Right cardiac atrium (tissue), 5 donors: Measurements from ENCODE around the gene HLA-DPA1. TPM values are rescaled to one million over a fixed set of nuclear protein-coding genes. Genes with fewer than 3 reads are reported as not detected.
A peak's percentile ranks its signal among the peaks of the same experiment; 100 is the strongest.

Experiments used
- ATAC-seq, 2 donors: fragments of 200-7000 bp; cut with Tn5 transposase; one replicate each; pipeline versions ENCODE4 v1.8.0 to v1.9.1; 2020; ENCODE audit warnings: moderate library complexity in 2 of 2, mild to moderate bottlenecking in 1 of 2
- DNase-seq, 3 donors: peaks; one replicate each; pipeline ENCODE4 v3.0.0-alpha.2; 2020
- H3K27ac ChIP-seq: one replicate; pipeline ENCODE4 v1.5.1; 2013; ENCODE audit warnings: mild to moderate bottlenecking, low read length, control low read depth, moderate library complexity
- H3K27me3 ChIP-seq: one replicate; pipeline ENCODE4 v1.6.1; 2013; ENCODE audit not compliant: control insufficient read depth, insufficient read depth
- H3K4me1 ChIP-seq: one replicate; pipeline ENCODE4 v1.6.1; 2013; ENCODE audit warnings: low read length; ENCODE audit not compliant: control insufficient read depth, insufficient read depth
- H3K4me3 ChIP-seq: one replicate; pipeline ENCODE4 v1.5.1; 2013; ENCODE audit warnings: low read length, control low read depth
- H3K9me3 ChIP-seq: one replicate; pipeline ENCODE4 v1.6.1; 2013; ENCODE audit warnings: low read length; ENCODE audit not compliant: control insufficient read depth
- WGBS: extraction: QIAGEN DNeasy Blood & Tissue Kit; methylation state at CpG from one replicate; pipeline ENCODE4 v1.1.7; 2013; 5-methylcytosine and 5-hydroxymethylcytosine counted together
- intact Hi-C, 4 donors: fragments of 100-400 bp; cut with DNase I; formaldehyde crosslinking; loops; one replicate each; pipeline versions ENCODE4 v1.11.0 to v1.14.0; 2022 to 2023
- polyA plus RNA-seq: library from polyadenylated mRNA; stranded (reverse); fragments of 200-250 nt; gene quantifications from one replicate; pipeline ENCODE4 v1.2.3, GENCODE V29; 2013
- total RNA-seq, 4 donors: library from RNA; stranded (reverse); fragmentation: NEBNext Ultra II Directional; extraction: Animal tissue kit (Norgen Biotek cat#: 25700); gene quantifications; one replicate each; pipeline ENCODE4 v1.2.1, GENCODE V29; 2021
- donor health status: healthy with polysubstance abuse.
- donor health status: DM: no; HTN: yes; CAD: no.
- donor health status: DM: no; HTN: no; CAD: no.
- donor health status: DM: no; HTN: yes; CAD: no; lungs with severe emphysema.
- donor health status: DM: yes; HTN: yes; CAD: no.

The HLA-DPA1 gene
- total and polyA plus RNA-seq, 5 donors, result 31.1 to 58.6 (median 53.9) TPM

GRCh38 chr6:33014841-33015634 is 58.4 kb downstream of the HLA-DPA1 start:
- H3K4me1 ChIP-seq, result peaks cover 8% of the 10 kb centered on the region
- 7% methylated on average over 6 of the region's 6 CpGs for WGBS
- DNase-seq, result no peak
- H3K4me3 ChIP-seq, result no peak overlapping the region
- ATAC-seq, result peak; percentile 51 to 53
- H3K27me3 ChIP-seq, result no peaks in the 10 kb centered on the region
- intact Hi-C loops, result loop anchor here (5.0 to 10.0 kb wide), 6 partner anchors 67 to 232 kb away; no protein-coding TSS in a partner anchor
- H3K27ac ChIP-seq, result peak overlapping the region; percentile 14
- H3K9me3 ChIP-seq, result no peaks in the 10 kb centered on the region

Other genes with a start within 250 kb of the HLA-DPA1 start
- 10 to 100 TPM; 17.0 to 23.3 (median 20.4) TPM for gene TAP2, start 234.9 kb downstream of the HLA-DPA1 start, total RNA-seq
- gene TAP2, start 234.9 kb downstream of the HLA-DPA1 start, polyA plus RNA-seq, result 11.2 TPM
- gene PSMB8, start 229.6 kb downstream of the HLA-DPA1 start, total RNA-seq, result 10 to 100 TPM; 14.8 to 28.4 (median 18.8) TPM
- 23.0 TPM for gene PSMB8, start 229.6 kb downstream of the HLA-DPA1 start, polyA plus RNA-seq
- 10 to 100 TPM; 15.7 to 25.0 (median 18.6) TPM for gene TAP1, start 219.9 kb downstream of the HLA-DPA1 start, total RNA-seq
- gene TAP1, start 219.9 kb downstream of the HLA-DPA1 start, polyA plus RNA-seq, result 20.1 TPM
- gene PSMB9, start 219.5 kb downstream of the HLA-DPA1 start, total RNA-seq, result 10 to 100 TPM in 3 of 4 donors, 1 to 10 TPM in 1; 8.2 to 22.7 (median 14.7) TPM
- 17.1 TPM for gene PSMB9, start 219.5 kb downstream of the HLA-DPA1 start, polyA plus RNA-seq
- 10 to 100 TPM in 3 of 4 donors, 1 to 10 TPM in 1; 8.5 to 15.7 (median 12.4) TPM for gene HLA-DMB, start 132.6 kb downstream of the HLA-DPA1 start, total RNA-seq
- 6.0 TPM for gene HLA-DMB, start 132.6 kb downstream of the HLA-DPA1 start, polyA plus RNA-seq
- gene HLA-DMA, start 120.6 kb downstream of the HLA-DPA1 start, total RNA-seq, result 10 to 100 TPM; 16.2 to 26.6 (median 17.3) TPM
- 20.9 TPM for gene HLA-DMA, start 120.6 kb downstream of the HLA-DPA1 start, polyA plus RNA-seq
- gene BRD2, start 105.1 kb downstream of the HLA-DPA1 start, total RNA-seq, result 100 to 1,000 TPM in 1 of 4 donors, 10 to 100 TPM in 3; 82.6 to 100 (median 86.9) TPM
- gene BRD2, start 105.1 kb downstream of the HLA-DPA1 start, polyA plus RNA-seq, result 73.1 TPM
- 1 to 10 TPM; 1.3 to 2.3 (median 1.8) TPM for gene HLA-DOA, start 64.1 kb downstream of the HLA-DPA1 start, total RNA-seq
- gene HLA-DOA, start 64.1 kb downstream of the HLA-DPA1 start, polyA plus RNA-seq, result 1.2 TPM
- gene HLA-DPB1, start 2.3 kb upstream of the HLA-DPA1 start, total RNA-seq, result 10 to 100 TPM; 46.2 to 71.0 (median 57.4) TPM
- gene HLA-DPB1, start 2.3 kb upstream of the HLA-DPA1 start, polyA plus RNA-seq, result 35.9 TPM
- gene COL11A2, start 118.8 kb upstream of the HLA-DPA1 start, total RNA-seq, result 1 to 10 TPM; 1.5 to 4.0 (median 2.3) TPM
- 3.7 TPM for gene COL11A2, start 118.8 kb upstream of the HLA-DPA1 start, polyA plus RNA-seq
- 10 to 100 TPM; 32.8 to 44.8 (median 35.0) TPM for gene RXRB, start 127.0 kb upstream of the HLA-DPA1 start, total RNA-seq
- gene RXRB, start 127.0 kb upstream of the HLA-DPA1 start, polyA plus RNA-seq, result 31.7 TPM
- 100 to 1,000 TPM in 1 of 4 donors, 10 to 100 TPM in 3; 59.0 to 124 (median 81.6) TPM for gene SLC39A7, start 127.2 kb upstream of the HLA-DPA1 start, total RNA-seq
- gene SLC39A7, start 127.2 kb upstream of the HLA-DPA1 start, polyA plus RNA-seq, result 78.6 TPM
- 10 to 100 TPM; 16.9 to 20.2 (median 19.1) TPM for gene HSD17B8, start 131.0 kb upstream of the HLA-DPA1 start, total RNA-seq
- 16.9 TPM for gene HSD17B8, start 131.0 kb upstream of the HLA-DPA1 start, polyA plus RNA-seq
- gene RING1, start 134.9 kb upstream of the HLA-DPA1 start, total RNA-seq, result 10 to 100 TPM; 30.4 to 38.2 (median 34.4) TPM
- 33.7 TPM for gene RING1, start 134.9 kb upstream of the HLA-DPA1 start, polyA plus RNA-seq
- 10 to 100 TPM; 31.1 to 39.1 (median 35.8) TPM for gene VPS52, start 198.2 kb upstream of the HLA-DPA1 start, total RNA-seq
- gene VPS52, start 198.2 kb upstream of the HLA-DPA1 start, polyA plus RNA-seq, result 34.6 TPM
- 1,000 to 10,000 TPM; 1,042 to 1,240 (median 1,130) TPM for gene RPS18, start 198.4 kb upstream of the HLA-DPA1 start, total RNA-seq
- 1,903 TPM for gene RPS18, start 198.4 kb upstream of the HLA-DPA1 start, polyA plus RNA-seq
- 10 to 100 TPM in 2 of 4 donors, 1 to 10 TPM in 2; 9.7 to 10.2 (median 9.9) TPM for gene B3GALT4, start 203.5 kb upstream of the HLA-DPA1 start, total RNA-seq
- 11.0 TPM for gene B3GALT4, start 203.5 kb upstream of the HLA-DPA1 start, polyA plus RNA-seq
- 10 to 100 TPM; 16.3 to 31.1 (median 18.5) TPM for gene WDR46, start 215.6 kb upstream of the HLA-DPA1 start, total RNA-seq
- 15.5 TPM for gene WDR46, start 215.6 kb upstream of the HLA-DPA1 start, polyA plus RNA-seq
- 10 to 100 TPM; 44.4 to 60.0 (median 50.1) TPM for gene PFDN6, start 216.0 kb upstream of the HLA-DPA1 start, total RNA-seq
- 143 TPM for gene PFDN6, start 216.0 kb upstream of the HLA-DPA1 start, polyA plus RNA-seq
- gene RGL2, start 225.3 kb upstream of the HLA-DPA1 start, total RNA-seq, result 10 to 100 TPM; 47.6 to 56.3 (median 54.5) TPM
- 40.6 TPM for gene RGL2, start 225.3 kb upstream of the HLA-DPA1 start, polyA plus RNA-seq
- 10 to 100 TPM; 85.1 to 91.6 (median 87.2) TPM for gene TAPBP, start 240.4 kb upstream of the HLA-DPA1 start, total RNA-seq
- 35.3 TPM for gene TAPBP, start 240.4 kb upstream of the HLA-DPA1 start, polyA plus RNA-seq
- gene ZBTB22, start 244.1 kb upstream of the HLA-DPA1 start, total RNA-seq, result 10 to 100 TPM; 12.7 to 18.2 (median 15.5) TPM
- 12.5 TPM for gene ZBTB22, start 244.1 kb upstream of the HLA-DPA1 start, polyA plus RNA-seq
- gene DAXX, start 249.3 kb upstream of the HLA-DPA1 start, total RNA-seq, result 10 to 100 TPM; 18.3 to 23.9 (median 20.8) TPM
- gene DAXX, start 249.3 kb upstream of the HLA-DPA1 start, polyA plus RNA-seq, result 17.6 TPM